ENCODE measurements around the gene TMEM255B.

DNA sequence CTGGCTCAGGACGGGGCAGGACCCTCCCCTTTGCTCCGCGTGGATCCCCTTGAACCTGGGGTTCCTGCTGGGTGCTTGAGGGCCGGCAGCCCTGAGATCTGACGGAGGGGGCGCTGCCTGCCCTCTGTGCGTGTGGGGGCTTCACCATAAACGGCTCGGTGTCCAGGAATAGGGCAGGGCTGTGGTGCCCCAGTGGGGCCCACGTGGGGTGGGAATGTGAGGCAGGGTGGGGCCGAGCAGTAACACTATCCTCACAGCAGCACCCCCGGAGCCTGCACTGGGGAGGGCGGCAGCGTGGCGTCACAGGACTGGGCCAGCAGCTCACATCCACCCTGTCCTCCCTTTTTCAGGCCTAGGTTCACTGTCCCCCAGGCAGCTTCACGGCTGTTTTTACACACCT is 66.8 kb downstream of the TMEM255B start:
- TF ChIP-seq, protein P1, sequence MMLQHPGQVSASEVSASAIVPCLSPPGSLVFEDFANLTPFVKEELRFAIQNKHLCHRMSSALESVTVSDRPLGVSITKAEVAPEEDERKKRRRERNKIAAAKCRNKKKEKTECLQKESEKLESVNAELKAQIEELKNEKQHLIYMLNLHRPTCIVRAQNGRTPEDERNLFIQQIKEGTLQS (IDR thresholded peaks at IDR 0.05) = no peak
- TF ChIP-seq, protein P2, sequence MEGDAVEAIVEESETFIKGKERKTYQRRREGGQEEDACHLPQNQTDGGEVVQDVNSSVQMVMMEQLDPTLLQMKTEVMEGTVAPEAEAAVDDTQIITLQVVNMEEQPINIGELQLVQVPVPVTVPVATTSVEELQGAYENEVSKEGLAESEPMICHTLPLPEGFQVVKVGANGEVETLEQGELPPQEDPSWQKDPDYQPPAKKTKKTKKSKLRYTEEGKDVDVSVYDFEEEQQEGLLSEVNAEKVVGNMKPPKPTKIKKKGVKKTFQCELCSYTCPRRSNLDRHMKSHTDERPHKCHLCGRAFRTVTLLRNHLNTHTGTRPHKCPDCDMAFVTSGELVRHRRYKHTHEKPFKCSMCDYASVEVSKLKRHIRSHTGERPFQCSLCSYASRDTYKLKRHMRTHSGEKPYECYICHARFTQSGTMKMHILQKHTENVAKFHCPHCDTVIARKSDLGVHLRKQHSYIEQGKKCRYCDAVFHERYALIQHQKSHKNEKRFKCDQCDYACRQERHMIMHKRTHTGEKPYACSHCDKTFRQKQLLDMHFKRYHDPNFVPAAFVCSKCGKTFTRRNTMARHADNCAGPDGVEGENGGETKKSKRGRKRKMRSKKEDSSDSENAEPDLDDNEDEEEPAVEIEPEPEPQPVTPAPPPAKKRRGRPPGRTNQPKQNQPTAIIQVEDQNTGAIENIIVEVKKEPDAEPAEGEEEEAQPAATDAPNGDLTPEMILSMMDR (IDR thresholded peaks at IDR 0.05 in 2 of 3, conservative IDR thresholded peaks at IDR 0.05 in 1 of 3; ENCODE audit: borderline replicate concordance in 1 of 3, insufficient read depth in 1 of 3, low read depth in 2 of 3, low read length in 2 of 3) = no peak
- TF ChIP-seq CBX3 (IDR thresholded peaks at IDR 0.05; ENCODE audit: low read depth) (no peak), ELF1 (IDR thresholded peaks at IDR 0.05; ENCODE audit: borderline replicate concordance, low read depth) (no peak), POLR2A (IDR thresholded peaks at IDR 0.05; ENCODE audit: borderline replicate concordance, extremely low read depth, insufficient read depth, insufficient read length) (no peak)
